K562 (cell line): ENCODE results near the gene TMX1. TPM values are rescaled to one million over a fixed set of nuclear protein-coding genes. Genes with fewer than 3 reads are reported as not detected.
A peak's percentile ranks its signal among the peaks of the same experiment; 100 is the strongest.

Source experiments
- ATAC-seq: fragments of 200-7000 bp; cut with Tn5 transposase; 3 replicates; pipeline ENCODE4 v1.9.1; 2020; ENCODE audit warnings: moderate library complexity
- Bru-seq: library from RNA; stranded (reverse); fragments of 400-500 nt; gene quantifications from one replicate; lab custom pipeline; 2021; lab: Mats Ljungman, UMichigan
- BruChase-seq, 2 experiments: library from RNA; stranded (reverse); fragments of 400-500 nt; gene quantifications; one replicate each; lab custom pipeline; 2021; lab: Mats Ljungman, UMichigan
- BruUV-seq: library from RNA; stranded (reverse); fragments of 400-500 nt; replicated peaks from 2 replicates; lab custom pipeline; 2021; lab: Mats Ljungman, UMichigan
- CTCF ChIA-PET: fragments of 300-600 bp; formaldehyde crosslinking; extraction: SDS; loops from one replicate; lab custom pipeline; 2021; ENCODE audit warnings: low intra/inter-chr PET ratio; lab: Yijun Ruan, JAX
- POLR2A ChIA-PET: fragments of 300-600, 350-650 bp; sonication (Branson Sonifier 250); formaldehyde crosslinking; extraction: SDS; loops from one replicate; lab custom pipeline; 2021; ENCODE audit warnings: antibody characterized with exemption, inconsistent platforms; lab: Yijun Ruan, JAX
- DNase-seq, 4 experiments: peaks; one replicate each; pipeline versions ENCODE4 v3.0.0 to v3.0.0-alpha.2; 2011 to 2018; ENCODE audit warnings: low spot score in 3 of 4, mixed read lengths in 3 of 4; ENCODE audit errors: extremely low read depth in 1 of 4
- FAIRE-seq: peaks from 2 replicates; lab custom pipeline; 2011; peaks lifted over from hg19 to GRCh38; lab: Jason Lieb, UNC
- H2AFZ ChIP-seq: 2 replicates; pipeline ENCODE4 v1.6.0; 2011; ENCODE audit warnings: low read depth, low read length, control low read depth, inconsistent platforms
- H3K27ac ChIP-seq: fragments of 200-600 bp; 3 replicates; pipeline ENCODE4 v1.8.0; 2011; ENCODE audit warnings: low read depth, mild to moderate bottlenecking, control low read depth, inconsistent platforms, low read length, moderate library complexity, mixed read lengths; ENCODE audit errors: extremely low read depth
- H3K27me3 ChIP-seq, 2 experiments: fragments of 300-600 bp in 1 of 2; 2 replicates in 1 of 2; 3 replicates in 1 of 2; pipeline versions ENCODE4 v1.6.0 to v1.8.0; 2011; ENCODE audit warnings: inconsistent platforms in 2 of 2, low read length in 2 of 2, mild to moderate bottlenecking in 1 of 2, mixed read lengths in 1 of 2, moderate library complexity in 1 of 2; ENCODE audit not compliant: control insufficient read depth in 2 of 2, insufficient read depth in 2 of 2
- H3K36me3 ChIP-seq: fragments of 300-600 bp; 3 replicates; pipeline ENCODE4 v1.8.0; 2011; ENCODE audit warnings: mild to moderate bottlenecking, low read length, inconsistent platforms; ENCODE audit not compliant: control insufficient read depth, insufficient read depth
- H3K4me1 ChIP-seq, 2 experiments: fragments of 200-600 bp in 1 of 2; replicated peaks in 1 of 2; 2 replicates in 1 of 2; 3 replicates in 1 of 2; pipeline versions ENCODE4 v1.5.1 to v1.8.0; 2011; ENCODE audit warnings: inconsistent platforms in 2 of 2, low read length in 2 of 2, mild to moderate bottlenecking in 1 of 2, mixed read lengths in 1 of 2, moderate library complexity in 1 of 2; ENCODE audit not compliant: control insufficient read depth in 2 of 2, insufficient read depth in 2 of 2
- H3K4me2 ChIP-seq: 2 replicates; pipeline ENCODE4 v1.6.1; 2011; ENCODE audit warnings: low read length, control low read depth, inconsistent platforms, mixed read lengths; ENCODE audit not compliant: insufficient read depth
- H3K4me3 ChIP-seq: fragments of 200-600 bp; sonication (generic), shearing (Covaris generic); 2 replicates; pipeline ENCODE4 v1.5.1; 2016; ENCODE audit warnings: control low read depth, inconsistent platforms
- H3K79me2 ChIP-seq: fragments of 200-600 bp; 3 replicates; pipeline ENCODE4 v1.8.0; 2011; ENCODE audit warnings: low read length, inconsistent platforms; ENCODE audit not compliant: control insufficient read depth, insufficient read depth
- H3K9ac ChIP-seq, 2 experiments: 2 replicates each; pipeline versions ENCODE4 v1.6.0 to v1.6.1; 2011; ENCODE audit warnings: low read depth in 2 of 2, low read length in 2 of 2, control low read depth in 1 of 2, inconsistent platforms in 1 of 2, mild to moderate bottlenecking in 1 of 2, mixed read lengths in 1 of 2; ENCODE audit not compliant: insufficient read depth in 1 of 2
- H3K9me1 ChIP-seq: one replicate; pipeline ENCODE4 v1.6.0; 2011; ENCODE audit warnings: inconsistent platforms, mild to moderate bottlenecking, low read length, moderate library complexity; ENCODE audit not compliant: control insufficient read depth, insufficient read depth
- H3K9me3 ChIP-seq: replicated peaks from 2 replicates; pipeline ENCODE4 v1.5.1; 2011; ENCODE audit warnings: low read depth, low read length, inconsistent platforms; ENCODE audit not compliant: control insufficient read depth, insufficient read depth
- H4K20me1 ChIP-seq: replicated peaks from 2 replicates; pipeline ENCODE4 v1.6.1; 2011; ENCODE audit warnings: low read length, inconsistent platforms, mixed read lengths; ENCODE audit not compliant: control insufficient read depth, insufficient read depth
- FOXP1 ChIP-seq: sonication (generic); formaldehyde crosslinking; IDR thresholded peaks from 2 replicates; pipeline ENCODE4 v1.8.0; 2022; ENCODE audit warnings: mild to moderate bottlenecking, missing genetic modification reagents
- SMAD1 ChIP-seq: fragments of 150-350 bp; IDR thresholded peaks from 2 replicates; pipeline ENCODE4 v1.6.1; 2014; ENCODE audit warnings: low read length, low read depth; ENCODE audit not compliant: partially characterized antibody
- SUPT5H ChIP-seq: fragments of 450-650 bp; IDR thresholded peaks from 2 replicates; pipeline ENCODE4 v1.6.1; 2016
- U2AF2 ChIP-seq: fragments of 200-400 bp; formaldehyde crosslinking; optimal IDR thresholded peaks from 2 replicates; pipeline ENCODE3; 2017; ENCODE audit warnings: low read depth, mild to moderate bottlenecking, low read length
- YY1 ChIP-seq, 3 experiments: IDR thresholded peaks; 2 replicates each; pipeline ENCODE4 v1.6.1; 2011; ENCODE audit warnings: low read length in 2 of 3, mild to moderate bottlenecking in 2 of 3, moderate library complexity in 2 of 3, borderline replicate concordance in 1 of 3, control low read depth in 1 of 3, low read depth in 1 of 3; ENCODE audit not compliant: insufficient read depth in 3 of 3, insufficient replicate concordance in 2 of 3, control insufficient read depth in 1 of 3, insufficient read length in 1 of 3; ENCODE audit errors: extremely low read depth in 1 of 3
- ZFPM2 ChIP-seq: fragments of 250-450 bp; sonication (Bioruptor Pico); IDR thresholded peaks from 2 replicates; pipeline ENCODE4 v1.5.1; 2022; ENCODE audit warnings: mild to moderate bottlenecking
- ZNF57 ChIP-seq: fragments of 450-650 bp; formaldehyde crosslinking; IDR thresholded peaks from 2 replicates; pipeline ENCODE4 v1.4.0; 2020; ENCODE audit warnings: mild to moderate bottlenecking, moderate library complexity
- ZNF75A ChIP-seq: fragments of 450-650 bp; formaldehyde crosslinking; IDR thresholded peaks from 2 replicates; pipeline ENCODE4 v1.4.0; 2020; ENCODE audit warnings: mild to moderate bottlenecking
- WGBS: fragments of 100-300 bp; shearing (Covaris generic); methylation state at CpG from one replicate; pipeline ENCODE4 v1.1.6; 2016; ENCODE audit warnings: low coverage, mixed read lengths; ENCODE audit not compliant: insufficient coverage; ENCODE audit errors: missing lambda C conversion rate; 5-methylcytosine and 5-hydroxymethylcytosine counted together
- in situ Hi-C: fragments of 300-500 bp; cut with MboI; formaldehyde crosslinking; loops from 4 replicates; pipeline ENCODE4 v1.15.0; 2018; ENCODE audit warnings: inconsistent platforms, mixed read lengths
- intact Hi-C: fragments of 100-400 bp; cut with micrococcal nuclease; formaldehyde crosslinking; loops from 2 replicates; pipeline ENCODE4 v1.14.2; 2022
- long read RNA-seq, 3 experiments: library from polyadenylated mRNA in 2 of 3; library from RNA in 1 of 3; unstranded in 2 of 3; stranded (forward) in 1 of 3; transcript quantifications; one replicate each; pipeline ENCODE4 v2.0.0, GENCODE V29; 2019 to 2022
- polyA minus RNA-seq, 3 experiments: library from RNA; depleted of rRNA, polyadenylated mRNA; stranded (reverse); fragments of >200 nt; gene quantifications; 2 replicates each; pipeline ENCODE4 v1.2.3, GENCODE V29; 2011
- polyA plus RNA-seq, 8 experiments: library from polyadenylated mRNA; depleted of rRNA in 4 of 8; stranded (reverse) in 5 of 8; unstranded in 3 of 8; fragments of >200 nt; fragmentation: Nextera tagmentation in 2 of 8; fragmentation: Illumina TruSeq in 1 of 8; extraction: Ambion mirVana in 2 of 8; extraction: Trizol in 1 of 8; gene quantifications; 2 replicates each; pipeline versions ENCODE4 v1.2.1 to v1.2.3, GENCODE V29; 2011 to 2014; ENCODE audit warnings: inconsistent platforms in 1 of 8, missing spikeins in 1 of 8
- total RNA-seq, 7 experiments: library from RNA; depleted of rRNA in 6 of 7; stranded (reverse); fragments of >200 nt in 6 of 7; fragmentation: Illumina TruSeq in 2 of 7; extraction: Trizol in 2 of 7; gene quantifications; 2 replicates each; pipeline versions ENCODE4 v1.2.1 to v1.2.3, GENCODE V29; 2011 to 2021; ENCODE audit warnings: low replicate concordance in 1 of 7
- TF ChIP-seq, protein P1 (sequence below): fragments of 450-650 bp; IDR thresholded peaks from 2 replicates; pipeline ENCODE4 v1.6.1; 2016
- TF ChIP-seq, protein P2 (sequence below): fragments of 200-800 bp; sonication (Bioruptor generic); IDR thresholded peaks from 2 replicates; pipeline ENCODE4 v1.6.1; 2017; ENCODE audit warnings: missing genetic modification characterization, missing compliant biosample characterization

TMX1 gene, protein sequence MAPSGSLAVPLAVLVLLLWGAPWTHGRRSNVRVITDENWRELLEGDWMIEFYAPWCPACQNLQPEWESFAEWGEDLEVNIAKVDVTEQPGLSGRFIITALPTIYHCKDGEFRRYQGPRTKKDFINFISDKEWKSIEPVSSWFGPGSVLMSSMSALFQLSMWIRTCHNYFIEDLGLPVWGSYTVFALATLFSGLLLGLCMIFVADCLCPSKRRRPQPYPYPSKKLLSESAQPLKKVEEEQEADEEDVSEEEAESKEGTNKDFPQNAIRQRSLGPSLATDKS
- total RNA-seq (2011; cell fraction: chromatin; rRNA removed; ENCODE audit: low replicate concordance) = 22.8 and 67.0 TPM in 2 replicates
- total RNA-seq (2011; cell fraction: nucleolus; rRNA removed) = 22.5 and 25.8 TPM in 2 replicates
- 41.6 and 55.7 TPM in 2 replicates for total RNA-seq (2011; cell fraction: nucleoplasm; rRNA removed)
- total RNA-seq (2014; rRNA removed) (21.5 and 24.7 TPM in 2 replicates), total RNA-seq (2014; rRNA removed; fragmentation: Illumina TruSeq; extraction: Trizol) (45.1 and 53.7 TPM in 2 replicates), total RNA-seq (2015; rRNA removed; fragmentation: Illumina TruSeq; extraction: Trizol) (38.2 and 39.6 TPM in 2 replicates), total RNA-seq (2021) (34.7 and 38.9 TPM in 2 replicates), polyA plus RNA-seq (2011; rRNA removed) (18.5 and 28.4 TPM in 2 replicates), polyA plus RNA-seq (2014; fragmentation: Illumina TruSeq; extraction: Trizol) (28.0 and 28.9 TPM in 2 replicates), polyA plus RNA-seq (2014; fragmentation: Nextera tagmentation; extraction: Ambion mirVana) (100 to 1,000 TPM in 1 of 2 experiments, 10 to 100 TPM in 1; 77.3 to 101 TPM), polyA plus RNA-seq (2014; rRNA removed) (19.5 and 21.1 TPM in 2 replicates), polyA minus RNA-seq (2011; rRNA and poly(A)+ RNA removed) (29.7 and 31.8 TPM in 2 replicates), Bru-seq, nascent RNA (percentile 93 among the genes with signal in this experiment), BruChase-seq, experiment 1, labeled RNA remaining after a 2-hour chase (percentile 95 among the genes with signal in this experiment), BruChase-seq, experiment 2, labeled RNA remaining after a 6-hour chase (percentile 95 among the genes with signal in this experiment)
- polyA plus RNA-seq (2011; cell fraction: cytosol; rRNA removed) = 6.8 and 12.0 TPM in 2 replicates
- polyA plus RNA-seq (2011; cell fraction: nucleus; rRNA removed) = 6.7 and 7.1 TPM in 2 replicates
- 22.8 and 29.5 TPM in 2 replicates for polyA plus RNA-seq (2012)
- polyA minus RNA-seq (2011; cell fraction: cytosol; rRNA and poly(A)+ RNA removed) = 17.8 and 21.6 TPM in 2 replicates
- 16.3 and 34.8 TPM in 2 replicates for polyA minus RNA-seq (2011; cell fraction: nucleus; rRNA and poly(A)+ RNA removed)
- long read RNA-seq, experiment 1, transcript TMX1-201 (8 exons, 3,995 nt) = major isoform, 239 of 278 reads
- long read RNA-seq, experiment 1, partial matches to known transcripts = 5 of 278 reads
- long read RNA-seq, experiment 1, other reads (novel, unspliced or antisense) = 34 of 278 reads
- long read RNA-seq, experiment 2, partial matches to known transcripts = 0 of 48 reads
- long read RNA-seq, experiment 2, other reads (novel, unspliced or antisense) = 47 of 48 reads
- long read RNA-seq, experiment 3, transcript TMX1-201 (8 exons, 3,995 nt) = major isoform, 63 of 73 reads
- long read RNA-seq, experiment 3, partial matches to known transcripts = 3 of 73 reads
- long read RNA-seq, experiment 3, other reads (novel, unspliced or antisense) = 7 of 73 reads

DNA sequence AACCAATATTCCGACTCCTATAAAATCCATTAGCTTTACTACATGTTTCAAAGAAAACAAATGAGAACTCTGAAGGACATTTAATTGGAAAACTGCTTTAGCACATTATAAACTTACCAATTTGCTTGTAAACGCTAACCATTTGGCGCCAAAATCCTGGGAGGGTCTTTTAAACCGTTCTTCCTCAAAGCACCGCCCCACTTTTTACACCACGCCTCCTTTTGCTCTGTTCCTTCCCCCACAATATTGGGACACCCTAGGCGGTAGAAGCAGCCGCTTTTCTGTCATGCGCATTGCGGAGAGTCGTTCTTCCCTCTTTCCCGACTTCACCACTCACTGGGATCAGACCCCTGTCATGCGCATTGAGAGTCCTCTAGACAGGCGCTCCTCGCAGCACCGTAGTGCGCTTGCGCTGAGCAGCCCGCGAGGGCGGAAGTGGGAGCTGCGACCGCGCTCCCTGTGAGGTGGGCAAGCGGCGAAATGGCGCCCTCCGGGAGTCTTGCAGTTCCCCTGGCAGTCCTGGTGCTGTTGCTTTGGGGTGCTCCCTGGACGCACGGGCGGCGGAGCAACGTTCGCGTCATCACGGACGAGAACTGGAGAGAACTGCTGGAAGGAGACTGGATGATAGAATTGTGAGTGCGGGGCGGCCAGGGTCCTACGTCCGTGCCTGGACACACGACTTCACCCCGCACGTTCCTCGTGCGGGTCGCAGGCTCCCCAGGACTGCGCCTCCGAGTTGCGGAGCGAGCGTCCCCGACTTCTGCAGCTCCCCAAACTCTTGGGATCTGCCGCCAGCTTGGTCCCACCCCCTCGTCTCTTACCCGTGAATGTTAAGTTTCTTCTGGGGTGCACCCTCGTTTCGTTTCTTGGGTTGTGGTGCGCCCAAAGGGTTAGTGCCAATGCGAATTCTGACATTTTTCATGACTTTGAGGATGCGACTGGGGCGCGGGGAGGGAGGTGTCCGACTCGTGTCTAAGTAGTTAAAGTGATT, at the start of gene TMX1:
Gene TMX1, plus strand, starts transcription at position 435 of the 991 bp plus-strand sequence. Its CDS starts 46 bp downstream, at position 481.
- FAIRE-seq (peak; percentile 99), DNase-seq (peak; percentile 93 to 97 (median 96)), ATAC-seq (peak; percentile 89)
- ChIA-PET POLR2A (interaction anchor here (0.6 kb wide), 2 partner anchors 8 to 900 kb away, joined by 3 read pairs; no protein-coding TSS in a partner anchor), CTCF (no interaction called here)
- Histone ChIP-seq H3K4me2 (peak within 1 kb of the TSS; percentile 92), H2AFZ (peak within 1 kb of the TSS; percentile 92), H3K36me3 (peaks cover 18% of the 10 kb centered on the region), H3K4me3 (peak within 1 kb of the TSS; percentile 89), H3K79me2 (peaks cover 52% of the 10 kb centered on the region), H3K4me1 (peaks cover 0 to 9% of the 10 kb centered on the region in 2 experiments; a peak in 3 of 5 replicates), H4K20me1 (no peaks in the 10 kb centered on the region), H3K27ac (peak within 1 kb of the TSS; percentile 95), H3K9me1 (no peaks in the 10 kb centered on the region), H3K27me3 (no peaks in the 10 kb centered on the region), H3K9ac (peak within 1 kb of the TSS; percentile 95 to 100), H3K9me3 (no peaks in the 10 kb centered on the region)
- intact Hi-C loops = no loop called here
- in situ Hi-C loops = no loop called here
- under 1% methylated on average over 35 of the region's 65 CpGs for WGBS
- BruUV-seq = TSS peak; percentile 63
- TF ChIP-seq ZFPM2 (CRISPR knock-in tag) (no peak), ZNF75A (no peak), ZNF57 (CRISPR knock-in tag) (no peak), YY1 (IDR thresholded peaks at IDR 0.05; ENCODE audit: borderline replicate concordance in 1 of 3, control insufficient read depth in 1 of 3, extremely low read depth in 1 of 3, insufficient read depth in 3 of 3, insufficient read length in 1 of 3, insufficient replicate concordance in 2 of 3, low read depth in 1 of 3, low read length in 2 of 3) (peak; percentile 57 to 92 (median 86)), U2AF2 (no peak), FOXP1 (CRISPR knock-in tag) (peak; percentile 48; the same call in 1 of the 2 replicates), SMAD1 (peak; percentile 6), SUPT5H (peak; percentile 94)
- TF ChIP-seq, protein P1, sequence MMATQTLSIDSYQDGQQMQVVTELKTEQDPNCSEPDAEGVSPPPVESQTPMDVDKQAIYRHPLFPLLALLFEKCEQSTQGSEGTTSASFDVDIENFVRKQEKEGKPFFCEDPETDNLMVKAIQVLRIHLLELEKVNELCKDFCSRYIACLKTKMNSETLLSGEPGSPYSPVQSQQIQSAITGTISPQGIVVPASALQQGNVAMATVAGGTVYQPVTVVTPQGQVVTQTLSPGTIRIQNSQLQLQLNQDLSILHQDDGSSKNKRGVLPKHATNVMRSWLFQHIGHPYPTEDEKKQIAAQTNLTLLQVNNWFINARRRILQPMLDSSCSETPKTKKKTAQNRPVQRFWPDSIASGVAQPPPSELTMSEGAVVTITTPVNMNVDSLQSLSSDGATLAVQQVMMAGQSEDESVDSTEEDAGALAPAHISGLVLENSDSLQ = peak; percentile 56
- TF ChIP-seq, protein P2, sequence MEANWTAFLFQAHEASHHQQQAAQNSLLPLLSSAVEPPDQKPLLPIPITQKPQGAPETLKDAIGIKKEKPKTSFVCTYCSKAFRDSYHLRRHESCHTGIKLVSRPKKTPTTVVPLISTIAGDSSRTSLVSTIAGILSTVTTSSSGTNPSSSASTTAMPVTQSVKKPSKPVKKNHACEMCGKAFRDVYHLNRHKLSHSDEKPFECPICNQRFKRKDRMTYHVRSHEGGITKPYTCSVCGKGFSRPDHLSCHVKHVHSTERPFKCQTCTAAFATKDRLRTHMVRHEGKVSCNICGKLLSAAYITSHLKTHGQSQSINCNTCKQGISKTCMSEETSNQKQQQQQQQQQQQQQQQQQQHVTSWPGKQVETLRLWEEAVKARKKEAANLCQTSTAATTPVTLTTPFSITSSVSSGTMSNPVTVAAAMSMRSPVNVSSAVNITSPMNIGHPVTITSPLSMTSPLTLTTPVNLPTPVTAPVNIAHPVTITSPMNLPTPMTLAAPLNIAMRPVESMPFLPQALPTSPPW = 0 out of 2 replicates have a peak, but pooled peaks have one; percentile 19
